Naive thymus-derived CD8-positive, alpha-beta T cell (primary cell): ENCODE results near the gene ITSN1. TPM values are rescaled to one million over a fixed set of nuclear protein-coding genes. Genes with fewer than 3 reads are reported as not detected.
A peak's percentile ranks its signal among the peaks of the same experiment; 100 is the strongest.

Experiments
- ATAC-seq, 2 donors: fragments of 150-1000 bp; cut with Tn5 transposase in 1 of 2; sonication (Bioruptor Pico), chemical (Tn5 transposase) in 1 of 2; 1 replicate in 1 of 2; 2 replicates in 1 of 2; pipeline ENCODE4 v1.10.0; 2021; ENCODE audit warnings: mild to moderate bottlenecking in 2 of 2, moderate library complexity in 2 of 2
- POLR2A ChIA-PET: fragments of 350-600 bp; sonication (Branson Sonifier 250); formaldehyde crosslinking; loops from one replicate; lab custom pipeline; 2021; ENCODE audit warnings: antibody characterized with exemption; lab: Charles Lee
- DNase-seq, 10 donors: peaks; one replicate each; pipeline versions ENCODE4 v3.0.0 to v3.0.0-alpha.2; 2020 to 2022
- H3K27ac Mint-ChIP-seq, 10 donors: one replicate each; pipeline ENCODE4 v1.8.0; 2020 to 2022; ENCODE audit warnings: mild to moderate bottlenecking in 10 of 10, mixed read lengths in 10 of 10, moderate library complexity in 4 of 10, inconsistent platforms in 1 of 10
- H3K27me3 Mint-ChIP-seq, 5 donors: one replicate each; pipeline ENCODE4 v1.8.0; 2021 to 2022; ENCODE audit warnings: mixed read lengths in 5 of 5
- H3K36me3 Mint-ChIP-seq, 3 donors: one replicate each; pipeline ENCODE4 v1.8.0; 2020 to 2022; ENCODE audit warnings: mixed read lengths in 3 of 3, mild to moderate bottlenecking in 2 of 3, inconsistent platforms in 1 of 3
- H3K4me1 Mint-ChIP-seq, 4 donors: one replicate each; pipeline ENCODE4 v1.8.0; 2021 to 2022; ENCODE audit warnings: mixed read lengths in 4 of 4
- H3K4me3 Mint-ChIP-seq, 10 donors: one replicate each; pipeline ENCODE4 v1.8.0; 2020 to 2022; ENCODE audit warnings: mild to moderate bottlenecking in 10 of 10, mixed read lengths in 10 of 10, moderate library complexity in 6 of 10, inconsistent platforms in 1 of 10
- H3K9me3 Mint-ChIP-seq, 9 donors: one replicate each; pipeline ENCODE4 v1.8.0; 2020 to 2022; ENCODE audit warnings: mixed read lengths in 9 of 9, mild to moderate bottlenecking in 3 of 9, inconsistent platforms in 1 of 9, moderate library complexity in 1 of 9
- polyA plus RNA-seq, 3 donors: library from polyadenylated mRNA; unstranded; fragments of 300-500 nt; fragmentation: Illumina TruSeq; gene quantifications; one replicate each; pipeline ENCODE4 v1.2.3, GENCODE V29; 2021
- total RNA-seq, 8 experiments: library from RNA in 2 of 8; stranded (reverse) in 2 of 8; gene quantifications; one replicate each; pipeline ENCODE4 v1.2.3 and lab custom pipeline; 2021 to 2026

ITSN1 gene
- total and polyA plus RNA-seq, 5 experiments from 2014 or later, result 0.15 to 4.3 (median 0.88) TPM

- no peaks in the 10 kb centered on the region for H3K27me3 Mint-ChIP-seq
- peak overlapping the region; percentile 87 to 100 (median 98) for H3K27ac Mint-ChIP-seq
- POLR2A ChIA-PET, result interaction anchor here (1.6 to 10.1 kb wide), 3 partner anchors 12 to 135 kb away, joined by 6 to 625 read pairs (median 12); partner anchors contain the start of genes MRPS6 and SLC5A3
- ATAC-seq (no peak), DNase-seq (no peak)
- H3K36me3 Mint-ChIP-seq, result peaks cover 0 to 14% (median 12%) of the 10 kb centered on the region in 3 donors
- no peaks in the 10 kb centered on the region for H3K9me3 Mint-ChIP-seq
- peak overlapping the region in 7 of 10 donors; percentile 43 to 100 (median 50) for H3K4me3 Mint-ChIP-seq
- H3K4me1 Mint-ChIP-seq, result peaks cover 24 to 80% (median 69%) of the 10 kb centered on the region in 4 donors
These were observed 296.1 kb downstream of the ITSN1 start for GRCh38 chr21:33938381-33938780.

- H3K4me3 Mint-ChIP-seq, result peak overlapping the region in 7 of 10 donors; percentile 10 to 100 (median 53)
- no peaks in the 10 kb centered on the region for H3K27me3 Mint-ChIP-seq
- peaks cover 0 to 20% (median 20%) of the 10 kb centered on the region in 3 donors for H3K36me3 Mint-ChIP-seq
- H3K27ac Mint-ChIP-seq, result peak overlapping the region in 9 of 10 donors; percentile 80 to 100 (median 99)
- peaks cover 0 to 2% (median 0%) of the 10 kb centered on the region in 9 donors for H3K9me3 Mint-ChIP-seq
- ATAC-seq (no peak), DNase-seq (no peak)
- H3K4me1 Mint-ChIP-seq, result peaks cover 24 to 82% (median 71%) of the 10 kb centered on the region in 4 donors
- POLR2A ChIA-PET, result interaction anchor here (0.7 to 10.1 kb wide), 4 partner anchors 12 to 400 kb away, joined by 3 to 625 read pairs (median 4); partner anchors contain the start of genes MRPS6 and SLC5A3
These were observed 296.9 kb downstream of the ITSN1 start for GRCh38 chr21:33939226-33939625.

DNA sequence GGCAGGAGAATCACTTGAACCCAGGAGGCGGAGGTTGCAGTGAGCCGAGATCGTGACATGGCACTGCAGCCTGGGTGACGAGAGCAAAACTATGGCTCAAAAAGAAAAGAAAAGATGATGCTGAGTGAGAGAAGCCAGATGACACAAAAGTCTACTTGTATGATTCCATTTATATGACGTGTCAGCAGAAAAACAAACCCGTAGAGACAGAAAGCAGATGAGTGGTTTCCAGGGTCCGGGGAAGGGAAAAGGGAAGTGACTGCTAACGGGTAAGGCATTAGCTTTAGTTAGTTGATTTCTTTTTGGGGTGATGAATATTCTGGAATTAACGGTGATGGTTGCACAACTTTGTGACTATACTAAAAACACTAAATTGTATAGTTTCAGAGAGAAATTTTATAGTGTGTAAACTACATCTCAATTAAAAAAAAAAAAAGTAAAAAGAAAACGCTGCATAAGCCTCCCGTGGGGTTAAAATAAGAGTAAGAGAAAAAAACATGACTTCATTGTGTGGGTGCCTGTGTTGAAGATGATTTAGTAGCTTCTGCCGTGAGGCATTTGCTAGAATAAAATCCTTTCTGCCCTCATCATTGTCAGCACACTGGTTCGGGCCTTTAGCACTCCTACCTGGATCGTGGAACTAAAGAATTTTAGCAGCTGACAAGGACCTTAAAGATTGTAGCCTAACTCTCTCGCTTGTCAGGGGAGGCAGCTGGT, 298.0 kb downstream of the ITSN1 start:
- peaks cover 8 to 30% (median 25%) of the 10 kb centered on the region in 3 donors for H3K36me3 Mint-ChIP-seq
- POLR2A ChIA-PET, result interaction anchor here (0.6 to 10.1 kb wide), 6 partner anchors 7 to 689 kb away, joined by 3 to 625 read pairs (median 5); no protein-coding TSS in a partner anchor
- ATAC-seq (no peak), DNase-seq (no peak)
- peaks cover 22 to 83% (median 71%) of the 10 kb centered on the region in 4 donors for H3K4me1 Mint-ChIP-seq
- peaks cover 0 to 9% (median 0%) of the 10 kb centered on the region in 9 donors for H3K9me3 Mint-ChIP-seq
- no peaks in the 10 kb centered on the region for H3K27me3 Mint-ChIP-seq
- H3K27ac Mint-ChIP-seq, result peak overlapping the region; percentile 65 to 99 (median 90)
- H3K4me3 Mint-ChIP-seq, result peak overlapping the region in 5 of 10 donors; percentile 1 to 48 (median 12)

GRCh38 chr21:33940881-33941245, 298.6 kb downstream of the ITSN1 start:
- POLR2A ChIA-PET, result interaction anchor here (1.5 to 4.4 kb wide), 2 partner anchors 8 to 133 kb away, joined by 3 to 37 read pairs; no protein-coding TSS in a partner anchor
- H3K4me3 Mint-ChIP-seq, result peak overlapping the region in 4 of 10 donors; percentile 5 to 50 (median 26)
- DNase-seq, result no peak
- no peak for ATAC-seq
- peaks cover 8 to 30% (median 23%) of the 10 kb centered on the region in 3 donors for H3K36me3 Mint-ChIP-seq
- H3K4me1 Mint-ChIP-seq, result peaks cover 20 to 82% (median 68%) of the 10 kb centered on the region in 4 donors
- H3K27me3 Mint-ChIP-seq, result no peaks in the 10 kb centered on the region
- H3K27ac Mint-ChIP-seq, result peak overlapping the region; percentile 59 to 99 (median 90)
- peaks cover 0 to 9% (median 0%) of the 10 kb centered on the region in 9 donors for H3K9me3 Mint-ChIP-seq

GRCh38 chr21:33942426-33942825, 300.1 kb downstream of the ITSN1 start:
- ATAC-seq (no peak), DNase-seq (no peak)
- peak overlapping the region in 7 of 10 donors; percentile 45 to 93 (median 69) for H3K27ac Mint-ChIP-seq
- peaks cover 19 to 82% (median 70%) of the 10 kb centered on the region in 4 donors for H3K4me1 Mint-ChIP-seq
- H3K36me3 Mint-ChIP-seq, result peaks cover 8 to 30% (median 23%) of the 10 kb centered on the region in 3 donors
- no peak overlapping the region for H3K4me3 Mint-ChIP-seq
- H3K27me3 Mint-ChIP-seq, result no peaks in the 10 kb centered on the region
- peaks cover 0 to 9% (median 2%) of the 10 kb centered on the region in 9 donors for H3K9me3 Mint-ChIP-seq
- POLR2A ChIA-PET, result interaction anchor here (4.4 kb wide), 1 partner anchor 10 kb away, joined by 37 read pairs; no protein-coding TSS in a partner anchor

DNA sequence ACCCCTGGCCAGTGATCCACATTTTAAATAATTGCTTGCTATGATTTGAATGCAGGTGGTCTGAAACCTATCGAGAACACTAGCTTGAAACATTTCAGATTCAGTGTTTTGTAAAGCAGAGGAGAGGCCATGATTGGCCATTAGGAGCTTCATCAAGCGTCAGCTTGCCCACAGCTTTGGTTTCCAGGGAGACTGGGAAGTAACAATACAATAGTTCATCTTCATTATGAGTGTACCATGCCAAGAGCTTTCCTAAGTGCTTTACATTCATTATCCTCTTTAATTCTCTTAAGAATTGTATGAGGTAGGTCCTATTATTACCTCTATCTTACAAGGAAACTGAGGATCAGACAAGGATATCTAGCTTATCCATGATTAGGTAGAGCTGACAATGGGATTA, 301.0 kb downstream of the ITSN1 start:
- no peak overlapping the region for H3K4me3 Mint-ChIP-seq
- H3K36me3 Mint-ChIP-seq, result peaks cover 8 to 27% (median 23%) of the 10 kb centered on the region in 3 donors
- H3K27me3 Mint-ChIP-seq, result no peaks in the 10 kb centered on the region
- peaks cover 0 to 9% (median 4%) of the 10 kb centered on the region in 9 donors for H3K9me3 Mint-ChIP-seq
- ATAC-seq (no peak), DNase-seq (no peak)
- H3K27ac Mint-ChIP-seq, result peak overlapping the region in 5 of 10 donors; percentile 24 to 93 (median 56)
- H3K4me1 Mint-ChIP-seq, result peaks cover 23 to 82% (median 70%) of the 10 kb centered on the region in 4 donors
- POLR2A ChIA-PET, result interaction anchor here (1.0 to 4.4 kb wide), 2 partner anchors 10 to 33 kb away, joined by 3 to 37 read pairs; no protein-coding TSS in a partner anchor

GRCh38 chr21:33944185-33944763, 302.0 kb downstream of the ITSN1 start:
- Mint-ChIP-seq H3K27ac (peak overlapping the region in 9 of 10 donors; percentile 3 to 97 (median 78)), H3K36me3 (peaks cover 8 to 22% (median 21%) of the 10 kb centered on the region in 3 donors), H3K4me3 (peak overlapping the region in 2 of 10 donors; percentile 24 to 32), H3K4me1 (peaks cover 31 to 83% (median 71%) of the 10 kb centered on the region in 4 donors), H3K27me3 (no peaks in the 10 kb centered on the region), H3K9me3 (peaks cover 0 to 9% (median 4%) of the 10 kb centered on the region in 9 donors)
- DNase-seq, result no peak
- POLR2A ChIA-PET, result interaction anchor here (1.0 to 13.6 kb wide), 2 partner anchors 9 to 32 kb away, joined by 3 to 625 read pairs; no protein-coding TSS in a partner anchor
- ATAC-seq, result no peak

- DNase-seq (peak in 2 of 10 donors; percentile 42 to 55), ATAC-seq (no peak)
- no peaks in the 10 kb centered on the region for H3K27me3 Mint-ChIP-seq
- H3K4me3 Mint-ChIP-seq, result peak overlapping the region in 9 of 10 donors; percentile 3 to 91 (median 43)
- peak overlapping the region; percentile 91 to 99 (median 97) for H3K27ac Mint-ChIP-seq
- peaks cover 0 to 9% (median 4%) of the 10 kb centered on the region in 9 donors for H3K9me3 Mint-ChIP-seq
- H3K36me3 Mint-ChIP-seq, result peaks cover 8 to 20% (median 19%) of the 10 kb centered on the region in 3 donors
- peaks cover 39 to 84% (median 72%) of the 10 kb centered on the region in 4 donors for H3K4me1 Mint-ChIP-seq
- POLR2A ChIA-PET, result interaction anchor here (0.6 to 13.6 kb wide), 10 partner anchors 10 to 403 kb away, joined by 3 to 625 read pairs (median 6); partner anchors contain the start of genes MRPS6 and SLC5A3
These were observed 303.5 kb downstream of the ITSN1 start for GRCh38 chr21:33945652-33946270.

DNA sequence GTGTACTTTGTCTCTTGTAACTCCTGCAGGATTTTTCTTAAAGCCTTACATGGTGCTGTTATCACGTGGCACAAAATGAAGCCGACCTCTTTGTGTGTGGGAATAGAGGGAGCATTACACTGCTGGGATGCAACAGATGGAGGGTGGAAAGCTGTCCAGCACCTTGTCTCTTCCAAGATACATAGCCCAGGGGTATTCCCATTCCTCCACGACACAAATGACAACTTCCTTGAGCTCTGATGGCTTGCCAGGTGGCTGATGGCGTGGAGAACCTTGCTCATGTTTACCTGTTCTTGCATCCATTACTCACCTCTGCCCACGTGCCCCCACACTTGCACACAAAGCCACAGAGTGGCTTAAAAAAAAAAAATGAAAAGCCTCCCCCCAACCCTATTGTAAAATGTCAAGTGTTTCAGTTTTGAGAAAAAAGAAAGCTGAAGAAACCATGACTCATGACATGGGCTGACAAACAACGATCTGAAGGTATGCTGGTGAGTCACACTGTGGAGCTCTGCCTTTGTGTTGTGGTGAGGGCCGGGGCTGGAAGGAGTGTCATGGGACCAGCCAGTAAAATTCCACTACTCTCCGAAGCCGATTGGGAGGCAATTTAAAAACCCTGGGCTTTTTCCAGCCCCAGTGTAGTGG, 305.3 kb downstream of the ITSN1 start:
- peaks cover 0 to 9% (median 4%) of the 10 kb centered on the region in 9 donors for H3K9me3 Mint-ChIP-seq
- peak; percentile 62 to 95 (median 86) for DNase-seq
- peak overlapping the region; percentile 94 to 100 (median 98) for H3K27ac Mint-ChIP-seq
- H3K4me3 Mint-ChIP-seq, result peak overlapping the region; percentile 66 to 91 (median 78)
- peak; percentile 60 to 65 for ATAC-seq
- H3K36me3 Mint-ChIP-seq, result peaks cover 8 to 24% (median 14%) of the 10 kb centered on the region in 3 donors
- peaks cover 44 to 87% (median 80%) of the 10 kb centered on the region in 4 donors for H3K4me1 Mint-ChIP-seq
- POLR2A ChIA-PET, result interaction anchor here (0.7 to 13.6 kb wide), 19 partner anchors 9 to 1973 kb away, joined by 3 to 625 read pairs (median 5); partner anchors contain the start of genes ATP5PO, MRPS6 and SLC5A3
- no peaks in the 10 kb centered on the region for H3K27me3 Mint-ChIP-seq

- DNase-seq (peak; percentile 57 to 96 (median 90)), ATAC-seq (peak; percentile 56 to 72)
- Mint-ChIP-seq H3K9me3 (peaks cover 0 to 9% (median 4%) of the 10 kb centered on the region in 9 donors), H3K27me3 (no peaks in the 10 kb centered on the region), H3K27ac (peak overlapping the region; percentile 94 to 100 (median 98)), H3K4me1 (peaks cover 41 to 90% (median 83%) of the 10 kb centered on the region in 4 donors), H3K36me3 (peaks cover 8 to 21% (median 14%) of the 10 kb centered on the region in 3 donors), H3K4me3 (peak overlapping the region; percentile 66 to 91 (median 78))
- POLR2A ChIA-PET, result interaction anchor here (0.5 to 13.6 kb wide), 30 partner anchors 8 to 1974 kb away, joined by 3 to 625 read pairs (median 5); partner anchors contain the start of genes ATP5PO, MRPS6 and SLC5A3
These were observed 306.0 kb downstream of the ITSN1 start for GRCh38 chr21:33948096-33948950.
